ELR (cell line): ENCODE data around the gene HDAC10.
A peak's percentile ranks its signal among the peaks of the same experiment; 100 is the strongest.

Experiments
- DNase-seq: peaks from one replicate; pipeline ENCODE4 v3.0.0-alpha.2; 2015; ENCODE audit warnings: low read depth

The HDAC10 gene, protein sequence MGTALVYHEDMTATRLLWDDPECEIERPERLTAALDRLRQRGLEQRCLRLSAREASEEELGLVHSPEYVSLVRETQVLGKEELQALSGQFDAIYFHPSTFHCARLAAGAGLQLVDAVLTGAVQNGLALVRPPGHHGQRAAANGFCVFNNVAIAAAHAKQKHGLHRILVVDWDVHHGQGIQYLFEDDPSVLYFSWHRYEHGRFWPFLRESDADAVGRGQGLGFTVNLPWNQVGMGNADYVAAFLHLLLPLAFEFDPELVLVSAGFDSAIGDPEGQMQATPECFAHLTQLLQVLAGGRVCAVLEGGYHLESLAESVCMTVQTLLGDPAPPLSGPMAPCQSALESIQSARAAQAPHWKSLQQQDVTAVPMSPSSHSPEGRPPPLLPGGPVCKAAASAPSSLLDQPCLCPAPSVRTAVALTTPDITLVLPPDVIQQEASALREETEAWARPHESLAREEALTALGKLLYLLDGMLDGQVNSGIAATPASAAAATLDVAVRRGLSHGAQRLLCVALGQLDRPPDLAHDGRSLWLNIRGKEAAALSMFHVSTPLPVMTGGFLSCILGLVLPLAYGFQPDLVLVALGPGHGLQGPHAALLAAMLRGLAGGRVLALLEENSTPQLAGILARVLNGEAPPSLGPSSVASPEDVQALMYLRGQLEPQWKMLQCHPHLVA

DNA sequence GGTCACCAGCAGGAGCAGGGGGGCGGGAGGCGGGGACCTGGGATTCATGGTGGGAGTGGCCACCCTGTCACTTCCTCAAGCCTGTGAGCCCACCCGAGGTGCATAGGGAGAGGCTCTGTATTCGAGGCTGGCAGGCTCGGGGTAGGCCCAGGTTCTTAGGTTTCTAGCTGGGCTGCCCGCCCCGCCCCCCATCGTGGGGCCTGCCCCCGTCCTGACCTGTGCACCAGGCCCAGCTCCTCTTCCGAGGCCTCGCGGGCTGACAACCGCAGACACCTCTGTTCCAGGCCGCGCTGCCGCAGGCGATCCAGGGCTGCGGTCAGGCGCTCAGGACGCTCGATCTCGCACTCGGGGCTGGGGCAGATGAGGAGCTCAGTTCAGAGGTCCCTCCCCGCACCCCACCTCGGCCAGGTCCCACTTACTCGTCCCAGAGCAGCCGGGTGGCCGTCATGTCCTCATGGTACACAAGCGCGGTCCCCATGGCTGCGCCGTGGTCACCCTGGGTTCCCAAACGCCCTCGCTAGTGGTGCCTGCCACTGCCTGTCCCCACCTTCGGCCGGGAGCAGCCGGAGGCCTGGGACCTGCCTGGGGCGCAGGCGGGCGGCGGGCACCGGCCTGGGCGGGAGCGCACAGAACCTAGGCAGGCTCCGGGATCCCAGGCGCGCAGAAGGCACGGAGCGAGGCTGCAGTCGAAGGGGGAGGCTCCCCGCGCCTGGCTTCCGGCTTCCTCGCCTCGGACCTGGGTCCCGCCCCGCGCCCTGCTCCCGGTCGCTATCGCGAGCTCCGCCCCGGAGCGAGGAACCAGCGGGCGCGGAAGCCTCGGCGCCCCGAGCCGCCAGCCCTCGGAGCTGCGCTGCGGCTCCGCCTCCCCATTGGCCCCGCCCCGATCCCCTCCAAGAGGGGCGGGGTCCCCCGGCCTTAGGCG is at the start of gene HDAC10:
Gene HDAC10, minus strand, starts transcription at position 711 of the 922 bp plus-strand sequence. Its CDS starts 233 bp downstream, at position 478.
- peak; percentile 87 for DNase-seq

DNA sequence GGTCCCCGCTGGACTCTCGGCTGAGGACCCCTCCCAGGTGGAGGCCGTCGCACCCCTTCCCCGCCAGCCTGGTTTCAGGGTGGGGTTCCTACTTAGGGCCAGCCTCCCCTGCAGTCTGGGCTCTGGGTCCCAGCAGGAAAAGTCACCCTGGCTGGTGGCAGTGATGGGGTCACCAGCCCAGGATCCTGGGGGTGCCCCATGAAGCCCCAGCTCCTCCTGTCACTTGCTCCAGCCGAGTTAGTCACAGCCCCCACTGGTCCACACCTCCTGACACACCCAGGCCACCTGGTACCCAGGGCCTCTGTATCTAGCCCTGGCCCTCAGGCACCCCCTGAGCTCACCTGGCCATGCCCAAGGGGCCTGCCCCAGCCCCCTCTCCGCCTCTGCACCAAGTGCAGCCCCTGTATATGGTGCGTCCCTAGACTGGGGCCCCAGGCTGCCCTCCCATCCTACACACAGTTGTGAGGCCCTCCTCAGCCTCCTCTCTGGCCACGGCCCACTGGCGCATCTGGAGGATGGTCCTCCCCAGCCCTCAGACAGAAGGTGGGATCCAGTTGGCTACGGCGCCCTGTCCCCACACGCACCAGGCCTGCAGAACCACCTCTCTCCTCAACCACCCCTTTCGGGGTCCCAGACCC is 49.7 kb upstream of the HDAC10 start:
- DNase-seq: no peak

DNA sequence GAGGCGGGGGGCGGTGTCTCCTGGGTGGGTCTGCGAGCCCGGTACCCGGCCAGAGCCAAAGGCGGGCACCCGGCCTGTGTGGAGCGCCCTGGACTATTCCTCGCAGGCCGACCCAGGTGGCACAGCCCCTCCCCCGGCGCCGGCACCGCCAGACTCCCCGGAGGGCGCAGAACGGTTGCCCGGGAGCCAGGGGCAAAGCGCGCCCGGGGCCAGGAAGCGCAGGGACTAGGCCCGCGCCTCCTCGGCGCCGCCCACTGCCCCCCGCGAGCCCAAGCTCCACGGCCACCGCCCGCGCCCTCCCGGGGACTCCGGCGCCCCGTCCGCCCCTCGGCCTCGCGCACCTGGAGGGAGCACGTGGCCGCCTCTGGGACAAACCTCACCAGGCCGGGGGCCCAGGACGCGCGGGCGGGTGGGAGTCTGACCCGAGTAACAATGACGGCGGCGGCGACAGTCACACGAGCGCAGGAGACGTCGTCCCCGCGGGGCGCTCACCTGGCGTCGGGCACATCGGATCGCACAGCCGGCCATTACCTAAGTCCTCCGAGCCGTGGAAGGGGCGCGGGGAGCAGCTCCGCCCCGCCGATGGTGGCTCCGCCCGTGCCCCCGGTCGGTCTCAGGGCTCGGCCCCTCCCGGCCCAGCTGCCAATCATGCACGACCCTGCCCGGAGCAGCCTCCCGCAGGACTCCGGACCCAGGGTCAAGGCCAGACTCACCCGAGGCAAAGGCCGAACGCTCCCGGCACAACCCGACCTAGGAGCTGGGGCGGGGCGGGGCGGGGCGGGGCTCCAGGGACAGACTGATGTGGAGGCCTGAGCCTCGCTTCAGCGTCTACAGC is 48.9 kb upstream of the HDAC10 start:
- no peak for DNase-seq

DNA sequence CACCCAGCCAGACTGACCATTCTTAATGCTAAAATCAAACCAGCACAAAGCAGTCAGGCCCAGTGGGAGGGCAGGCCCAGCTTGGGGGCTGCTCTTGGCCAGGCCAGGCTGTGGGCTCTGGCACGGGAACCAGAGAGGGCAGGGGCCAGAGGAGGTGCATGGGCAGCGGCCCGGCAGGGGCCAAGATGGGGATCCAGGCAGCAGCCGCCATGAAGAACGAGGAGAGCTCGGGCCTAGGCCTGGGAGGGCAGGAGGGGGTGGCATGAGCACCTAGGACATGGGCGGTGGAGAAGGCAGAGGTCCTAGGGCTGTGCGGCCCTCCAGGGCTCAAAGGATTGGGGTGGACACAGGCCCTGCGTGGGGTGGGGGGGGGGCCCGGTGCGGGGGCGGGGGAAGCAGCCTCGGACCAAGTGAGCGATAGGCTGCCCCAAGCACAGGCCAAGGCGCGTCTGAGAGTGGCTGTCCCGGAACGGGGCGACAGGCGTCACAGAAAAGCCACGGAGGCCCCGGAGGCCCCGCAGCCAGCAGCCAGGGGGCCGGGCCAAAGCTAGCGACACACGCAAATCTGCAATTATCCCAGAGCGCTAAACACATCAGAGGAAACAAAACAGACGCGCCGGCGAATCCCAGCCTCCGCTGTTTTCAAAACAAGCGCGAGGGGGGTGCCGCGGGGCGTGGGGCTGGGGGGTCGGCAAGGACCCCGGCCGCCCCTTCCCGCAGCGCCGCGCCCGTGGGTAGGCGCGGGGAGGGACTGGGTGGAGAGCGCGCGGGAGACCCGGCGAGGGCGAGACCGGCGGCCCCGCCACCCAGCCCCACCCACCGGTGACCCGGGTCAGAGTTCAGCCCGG is 48.1 kb upstream of the HDAC10 start:
- DNase-seq: no peak

DNA sequence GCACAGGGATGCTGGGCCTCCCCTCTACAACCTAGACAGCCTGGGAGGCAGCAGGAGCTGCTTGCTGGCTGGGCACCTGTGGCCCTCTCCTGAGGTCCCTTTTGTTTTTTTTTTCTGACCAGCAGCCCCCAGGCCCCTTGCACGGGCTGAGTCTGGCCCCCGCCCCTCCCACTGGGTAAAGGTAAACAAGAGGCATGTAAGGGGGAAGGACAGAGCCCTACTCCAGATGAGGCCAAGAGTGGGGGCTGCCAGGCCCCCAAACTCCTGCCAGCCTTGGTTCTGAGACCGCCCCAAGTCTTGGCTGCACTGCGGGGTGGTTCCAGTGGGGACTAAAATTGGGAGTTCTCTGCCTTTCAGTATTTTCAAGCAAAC is 47.2 kb upstream of the HDAC10 start:
- no peak for DNase-seq

DNA sequence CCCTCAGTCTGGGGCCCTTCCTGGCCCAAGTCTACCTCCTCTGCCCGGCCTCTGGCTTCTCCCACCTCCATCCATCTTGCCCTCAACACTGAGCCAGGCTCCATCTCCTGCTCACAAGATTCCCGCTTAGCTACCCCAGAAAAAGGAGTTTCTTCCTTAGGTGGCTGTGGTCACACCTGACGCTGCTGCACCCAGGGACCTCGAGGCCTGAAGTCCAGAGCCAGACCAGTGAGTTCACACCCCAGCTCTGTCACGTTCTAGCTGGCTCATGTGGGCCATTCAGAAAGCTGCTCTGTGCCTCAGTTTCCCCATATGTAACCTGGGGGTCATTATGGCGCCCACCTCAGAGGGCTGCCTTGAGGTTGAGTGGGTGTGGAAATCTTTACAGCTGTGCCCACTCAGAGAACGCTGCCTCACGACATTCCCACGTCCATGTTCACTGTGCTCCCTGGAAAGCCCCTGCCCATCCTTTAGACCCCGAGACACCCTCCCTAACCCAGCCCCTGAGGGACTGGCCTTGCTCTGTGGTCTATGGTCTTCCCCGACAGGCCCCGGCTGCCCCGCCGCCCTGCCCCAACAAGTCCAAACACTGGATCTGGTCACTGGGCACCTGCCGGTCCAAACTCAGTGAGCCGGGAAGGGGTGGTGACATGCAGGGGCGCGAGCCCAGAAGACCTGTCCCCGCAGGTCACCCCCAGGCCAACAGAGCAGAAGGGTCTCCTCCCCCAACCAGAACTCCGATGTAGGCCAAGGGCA is 46.6 kb upstream of the HDAC10 start:
- DNase-seq: no peak

DNA sequence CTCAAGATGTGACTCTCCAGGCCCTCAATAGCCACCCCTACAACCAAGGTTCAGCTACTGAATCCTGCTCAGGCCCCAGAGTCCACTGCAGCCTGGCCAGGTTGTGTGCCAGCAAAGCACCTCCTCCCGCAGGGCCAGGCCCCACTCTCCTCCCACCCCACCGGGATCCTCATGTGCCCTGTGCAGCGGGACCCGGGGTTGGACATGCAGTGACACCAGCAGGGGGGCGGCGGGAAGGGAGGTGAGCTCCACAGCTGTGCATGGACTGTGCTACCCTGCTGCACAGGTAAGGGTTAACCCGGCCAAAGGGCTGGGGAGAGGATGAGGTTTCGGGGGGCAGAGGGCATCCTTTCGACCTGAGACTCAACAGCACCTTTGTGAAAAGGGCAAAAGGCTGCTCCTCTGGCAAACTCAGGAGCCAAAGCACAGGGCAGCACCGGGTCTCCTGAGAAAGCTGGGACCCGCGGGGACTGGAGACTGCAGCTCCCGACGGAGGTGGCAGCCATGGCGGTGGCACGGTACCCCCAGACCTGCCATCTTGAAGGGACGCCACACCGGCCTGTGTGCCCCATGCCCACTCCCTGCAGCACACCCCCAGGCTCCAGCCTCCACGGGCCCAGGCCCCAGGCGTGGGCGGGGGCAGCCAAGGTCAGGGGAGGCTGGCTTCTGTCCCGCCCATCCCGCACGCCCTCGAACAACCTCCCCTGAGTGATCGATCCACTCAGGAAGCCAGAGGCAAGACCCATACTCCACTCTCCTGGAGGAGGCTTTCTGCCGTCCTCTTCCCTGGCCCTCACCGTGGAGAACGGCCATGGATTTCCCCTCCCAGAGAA is 45.8 kb upstream of the HDAC10 start:
- DNase-seq: no peak

DNA sequence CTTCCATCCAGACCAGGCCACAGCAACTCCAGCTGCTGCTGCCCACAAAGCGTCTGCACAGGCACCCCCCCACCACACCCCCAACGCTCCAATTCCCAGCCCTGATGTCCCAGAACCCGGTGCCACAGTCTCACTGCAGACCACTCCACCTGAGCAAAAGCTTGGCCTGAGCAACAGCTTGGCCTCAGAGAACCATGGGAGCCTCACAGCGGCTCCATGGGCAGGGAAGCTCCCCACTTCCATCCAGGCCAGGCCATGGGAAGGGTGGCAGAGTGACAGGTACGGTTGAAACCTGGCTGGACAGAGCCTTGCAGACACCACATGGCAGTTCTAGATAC is 43.2 kb upstream of the HDAC10 start:
- DNase-seq: no peak

DNA sequence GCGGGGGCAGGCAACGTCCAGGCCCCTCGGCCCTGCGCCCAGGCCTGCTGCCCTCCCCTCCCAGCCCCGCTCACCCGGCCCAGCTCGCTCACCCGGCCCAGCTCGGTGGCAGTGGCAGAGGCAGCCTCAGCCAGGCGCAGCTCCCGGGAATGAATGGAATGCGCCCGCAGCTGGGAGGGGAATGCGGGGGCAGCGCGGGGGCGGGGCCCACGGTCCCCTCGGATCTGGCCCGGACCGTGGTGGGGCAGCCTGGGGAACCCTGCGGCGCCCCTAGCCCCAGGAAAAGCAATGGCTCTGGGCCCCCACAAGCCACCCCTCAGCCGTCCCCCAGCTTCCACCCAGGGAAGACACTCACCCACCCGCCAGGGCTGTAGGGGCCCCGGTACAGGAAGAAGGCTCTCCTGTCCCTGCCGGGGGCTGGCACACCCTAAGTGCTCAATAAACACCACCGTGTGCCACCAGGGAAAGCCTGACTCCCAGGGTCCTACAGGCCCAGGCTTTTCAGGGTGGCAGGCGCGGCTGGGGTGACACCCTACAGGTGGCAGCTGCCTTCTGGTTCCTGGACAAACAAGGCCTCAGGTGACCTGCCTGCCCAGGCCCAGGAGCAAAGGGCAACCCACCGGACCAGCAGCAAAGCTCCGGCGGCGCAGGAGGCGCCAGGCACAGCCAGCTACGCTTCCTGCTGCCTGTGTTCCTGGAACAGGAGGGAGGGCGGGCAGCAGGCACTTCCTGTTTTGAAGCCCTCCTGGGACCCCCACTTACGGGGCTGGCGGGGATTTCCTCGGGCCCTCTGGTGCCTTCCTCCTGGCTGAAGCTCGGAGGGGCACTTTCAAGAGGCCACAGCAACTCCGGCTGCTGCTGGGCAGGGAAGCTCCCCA is 42.6 kb upstream of the HDAC10 start:
- peak; percentile 84 for DNase-seq

DNA sequence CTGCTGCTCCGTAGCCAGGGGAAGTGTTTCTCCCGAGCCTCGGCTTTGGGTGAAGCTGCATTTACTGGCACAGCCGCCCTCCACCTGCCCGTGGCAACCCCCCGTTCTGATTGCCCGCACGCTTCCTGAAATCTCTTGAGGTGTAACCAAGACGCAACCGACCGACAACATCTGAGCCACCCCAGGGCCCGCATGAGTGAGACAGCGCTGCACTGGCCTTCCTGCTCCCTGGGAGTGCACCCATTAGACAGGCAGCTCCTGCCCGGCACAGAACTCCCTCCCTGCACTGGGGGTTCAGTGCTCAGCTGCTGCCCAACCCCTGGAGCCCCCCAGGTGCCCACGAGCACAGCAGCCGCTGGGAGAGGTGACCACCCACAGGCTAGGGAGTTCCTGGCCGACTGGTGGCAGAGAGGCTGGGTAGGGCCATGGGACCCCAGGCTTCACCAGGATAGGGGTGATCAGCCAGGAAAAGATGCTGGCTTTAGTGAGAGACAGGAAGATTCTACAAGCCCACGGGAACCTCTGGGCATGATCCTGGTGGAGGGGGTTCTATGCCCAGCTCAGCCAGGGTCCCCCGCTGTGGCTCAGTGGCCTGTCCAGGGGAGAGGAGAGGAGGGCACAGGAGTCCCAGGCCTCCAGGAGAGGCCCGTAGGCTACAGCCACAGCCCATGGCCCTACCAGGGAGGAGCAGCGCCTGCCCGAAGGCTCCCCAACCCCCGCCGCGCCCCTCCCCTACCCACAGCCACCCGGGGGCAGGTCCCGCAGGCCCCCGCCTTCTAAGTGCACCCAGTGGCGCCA is 41.8 kb upstream of the HDAC10 start:
- DNase-seq: no peak

DNA sequence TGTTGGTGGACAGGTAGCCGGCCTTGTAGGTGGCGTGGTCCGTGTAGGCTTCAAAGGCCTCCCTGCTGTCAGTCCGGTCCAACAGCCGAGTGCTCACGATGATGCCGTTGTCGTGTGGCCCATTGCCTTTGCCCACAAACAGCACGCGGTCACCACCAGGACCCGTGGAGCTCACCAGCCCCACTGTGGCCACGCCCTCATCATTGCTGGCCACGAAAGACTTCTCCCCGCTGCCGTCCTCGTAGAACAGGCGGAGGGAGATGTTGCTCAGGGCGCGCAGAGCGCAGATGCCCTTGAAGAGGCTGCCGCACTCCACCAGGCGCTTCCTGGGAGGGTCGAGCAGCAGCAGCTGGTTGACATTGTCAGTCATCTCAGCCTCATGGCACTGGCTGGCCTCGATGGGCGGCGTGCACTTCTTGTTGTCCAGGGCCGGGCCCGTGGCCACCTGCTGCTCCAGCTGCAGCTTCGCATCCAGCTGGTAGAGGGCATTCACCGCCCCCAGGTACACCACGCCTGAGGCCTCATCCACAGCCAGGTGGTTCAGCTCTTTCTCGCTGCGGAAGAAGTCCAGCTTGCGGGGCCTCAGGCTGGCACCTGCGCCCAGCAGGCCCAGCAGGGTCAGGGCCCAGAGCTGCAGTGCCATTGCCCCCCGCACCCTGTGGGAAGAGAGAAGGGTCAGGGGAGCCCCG is 39.0 kb upstream of the HDAC10 start:
- no peak for DNase-seq

DNA sequence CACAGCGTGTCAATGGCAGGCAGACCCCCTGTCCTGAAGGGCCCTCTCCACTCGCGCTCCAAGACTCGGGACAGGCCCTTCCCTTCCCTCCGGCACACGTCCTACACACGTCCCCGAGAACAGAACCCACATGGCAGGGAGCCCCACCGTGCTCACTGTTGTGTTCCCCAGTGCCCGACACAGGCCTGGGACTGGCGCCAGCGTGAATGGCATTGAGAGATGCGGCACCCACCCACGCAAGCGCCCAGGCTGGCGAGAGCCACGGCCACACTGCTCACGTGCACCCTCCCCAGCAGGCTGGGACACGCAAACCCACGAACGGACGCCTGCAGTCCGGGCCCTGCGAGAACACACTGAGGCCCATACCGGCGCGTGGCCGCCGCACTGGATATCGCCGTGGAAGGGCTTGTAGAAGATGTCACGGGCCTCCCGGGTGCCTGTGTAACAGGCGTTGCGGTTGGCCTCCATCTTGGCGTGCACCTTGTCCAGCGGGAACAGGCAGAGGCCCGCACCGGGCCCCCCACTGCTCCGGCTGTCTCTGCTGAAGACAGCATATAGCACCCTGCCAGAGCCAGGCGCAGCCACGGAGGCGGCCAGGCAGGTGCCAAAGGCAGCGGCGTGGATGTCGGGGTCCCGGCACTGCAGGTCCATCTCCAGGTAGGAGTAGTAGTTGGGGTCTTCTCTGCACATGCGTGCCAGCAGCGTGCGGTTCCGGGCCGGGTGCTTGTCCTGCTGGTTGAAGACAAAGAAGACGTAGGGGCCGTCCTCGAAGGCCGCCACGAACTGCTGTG is 38.3 kb upstream of the HDAC10 start:
- no peak for DNase-seq

DNA sequence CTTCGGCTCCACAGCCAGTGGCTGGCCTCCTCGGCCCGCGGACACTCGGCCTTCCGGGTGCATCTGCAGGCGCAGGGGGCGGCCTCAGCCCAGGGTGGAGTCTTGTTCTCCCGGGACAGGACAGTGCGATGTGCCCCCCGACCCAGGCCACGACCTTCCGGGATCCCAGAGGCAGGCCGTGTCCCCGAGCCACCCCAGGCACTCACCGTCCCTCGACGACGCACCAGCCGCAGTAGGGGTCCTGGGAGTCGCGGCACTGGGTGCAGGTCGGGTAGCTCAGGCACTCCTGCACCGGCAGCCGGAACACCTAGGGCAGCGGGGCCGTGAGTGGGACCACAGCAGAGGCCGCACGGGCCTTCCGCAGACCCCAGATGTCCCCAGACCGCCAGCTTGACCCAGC is 36.7 kb upstream of the HDAC10 start:
- no peak for DNase-seq

DNA sequence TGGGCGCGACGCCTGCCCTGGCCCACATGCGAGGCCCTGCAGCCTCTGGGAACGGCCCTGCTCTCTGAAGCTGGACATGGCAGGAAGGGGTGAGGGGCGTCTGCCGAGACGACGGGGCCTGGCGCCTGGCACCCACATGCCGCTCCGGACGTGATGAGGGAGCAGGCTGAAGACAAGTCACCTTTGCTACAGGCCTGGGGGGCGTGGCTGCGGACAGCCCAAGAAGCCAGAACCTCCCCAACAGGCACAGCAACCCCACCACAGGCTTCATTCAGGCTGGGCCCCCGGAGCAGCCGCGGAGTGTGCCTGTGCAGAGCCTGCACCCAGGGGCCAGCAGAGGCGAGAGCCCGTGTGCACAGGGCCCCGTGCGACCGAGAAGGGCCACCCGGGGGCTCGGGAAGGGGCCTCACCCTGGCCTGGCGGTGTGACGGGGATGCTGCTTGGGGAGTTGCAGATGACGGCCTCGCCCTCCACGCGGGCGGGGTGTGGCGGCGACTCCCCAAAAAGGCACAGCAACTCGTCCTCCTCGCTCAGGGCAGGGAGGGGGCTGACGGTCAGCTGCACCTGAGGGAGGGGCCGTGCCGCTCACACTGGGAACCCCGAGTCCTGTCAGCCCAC is 35.7 kb upstream of the HDAC10 start:
- DNase-seq: no peak

DNA sequence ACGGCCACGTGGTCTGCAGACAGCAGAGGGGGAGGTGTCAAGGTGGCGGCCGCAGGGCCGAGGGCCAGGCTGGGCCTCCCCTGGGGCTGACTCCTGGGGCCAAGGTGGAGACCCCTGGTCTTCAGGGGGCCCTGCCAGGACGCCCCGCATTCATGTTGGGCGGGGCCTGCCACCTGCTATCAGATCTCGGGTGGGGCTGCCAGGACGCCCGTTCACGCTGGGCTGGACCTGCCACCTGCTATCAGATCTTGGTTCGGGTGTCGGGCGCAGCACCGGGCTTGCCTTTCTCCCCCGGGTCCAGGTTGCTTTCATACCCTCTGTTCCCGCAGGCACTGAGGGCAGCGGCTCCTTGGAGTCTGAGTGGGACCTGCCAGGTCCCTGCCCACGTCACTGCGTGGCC is 35.2 kb upstream of the HDAC10 start:
- no peak for DNase-seq
